Measurements from ENCODE around the gene EPS8L2. TPM values are rescaled to one million over a fixed set of nuclear protein-coding genes. Genes with fewer than 3 reads are reported as not detected.
A peak's percentile ranks its signal among the peaks of the same experiment; 100 is the strongest.

EPS8L2 gene
- total and polyA plus RNA-seq, 2 of the 13 experiments (the other 11 are each of a cell fraction or from before 2014, with no cell fraction given) = 89.3 to 416 TPM

DNA sequence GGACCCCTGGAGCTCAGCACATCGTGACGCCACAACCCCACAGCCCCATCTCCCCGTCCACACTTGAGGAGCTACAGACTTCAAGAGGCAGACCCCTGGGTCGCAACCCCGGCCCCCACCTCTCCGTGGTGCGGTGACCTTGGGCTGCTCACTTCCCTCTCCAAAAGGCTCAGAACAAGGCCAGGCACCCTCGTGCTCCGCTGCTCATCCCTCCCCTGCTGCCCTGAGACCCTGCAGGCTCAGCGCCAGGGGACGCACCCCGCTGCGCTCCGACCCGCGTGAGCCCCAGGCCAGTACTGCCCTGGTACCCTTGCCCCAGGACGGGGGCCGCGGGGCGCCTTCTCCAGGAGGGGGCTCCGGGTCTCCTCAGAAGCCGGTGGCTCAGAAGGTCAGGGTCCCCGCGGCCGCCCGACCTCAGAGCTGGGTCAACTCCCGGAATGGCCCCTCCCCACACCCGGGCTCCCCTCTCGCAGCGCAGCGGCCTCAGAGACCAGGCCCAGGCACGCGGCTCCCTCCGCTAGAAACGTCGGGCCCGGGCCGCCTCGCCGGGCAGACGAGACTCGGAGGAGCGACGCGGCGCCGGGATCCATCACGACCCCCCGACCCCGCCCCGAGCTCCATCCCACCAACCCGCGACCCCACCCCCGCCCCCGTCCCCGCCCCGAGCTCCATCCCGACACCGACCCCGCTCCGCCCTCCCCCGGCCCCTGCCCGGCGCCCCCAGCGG lies 70.7 kb downstream of the EPS8L2 start (continued):
- TF ChIP-seq DMTF1 (CRISPR knock-in tag; IDR thresholded peaks at IDR 0.05) (no peak), MIXL1 (CRISPR knock-in tag; IDR thresholded peaks at IDR 0.05) (no peak), ZNF441 (CRISPR knock-in tag; IDR thresholded peaks at IDR 0.05; ENCODE audit: borderline replicate concordance) (no peak), FOXK1 (CRISPR knock-in tag; IDR thresholded peaks at IDR 0.05; ENCODE audit: borderline replicate concordance, low read depth) (no peak), FOXK2 (IDR thresholded peaks at IDR 0.05) (no peak), BATF2 (CRISPR knock-in tag; IDR thresholded peaks at IDR 0.05) (no peak), ZNF7 (CRISPR knock-in tag; IDR thresholded peaks at IDR 0.05) (no peak), NR3C1 (CRISPR knock-in tag; IDR thresholded peaks at IDR 0.05) (no peak), ZNF740 (CRISPR knock-in tag; IDR thresholded peaks at IDR 0.05) (0 out of 2 replicates have a peak, but pooled peaks have one; percentile 46), ETV6 (CRISPR knock-in tag; conservative IDR thresholded peaks at IDR 0.05) (no peak), RBM22 (optimal IDR thresholded peaks at IDR 0.05; ENCODE audit: low read length) (peak; percentile 55), RNF2 (conservative IDR thresholded peaks at IDR 0.05; ENCODE audit: low read depth) (0 out of 2 replicates have a peak, but pooled peaks have one; percentile 32), PAWR (CRISPR knock-in tag; IDR thresholded peaks at IDR 0.05; ENCODE audit: borderline replicate concordance) (no peak), ZNF577 (CRISPR knock-in tag; IDR thresholded peaks at IDR 0.05; ENCODE audit: borderline replicate concordance, low read depth) (no peak), MED1 (CRISPR knock-in tag; IDR thresholded peaks at IDR 0.05) (no peak), ATF5 (CRISPR knock-in tag; IDR thresholded peaks at IDR 0.05; ENCODE audit: low read depth) (0 out of 2 replicates have a peak, but pooled peaks have one; percentile 42), E2F1 (CRISPR knock-in tag; IDR thresholded peaks at IDR 0.05) (no peak), FOXJ3 (CRISPR knock-in tag; IDR thresholded peaks at IDR 0.05; ENCODE audit: borderline replicate concordance) (no peak), RFXAP (CRISPR knock-in tag; IDR thresholded peaks at IDR 0.05; ENCODE audit: borderline replicate concordance) (no peak), SNAI1 (CRISPR knock-in tag; IDR thresholded peaks at IDR 0.05; ENCODE audit: borderline replicate concordance) (no peak)
- TF ChIP-seq, protein P1, sequence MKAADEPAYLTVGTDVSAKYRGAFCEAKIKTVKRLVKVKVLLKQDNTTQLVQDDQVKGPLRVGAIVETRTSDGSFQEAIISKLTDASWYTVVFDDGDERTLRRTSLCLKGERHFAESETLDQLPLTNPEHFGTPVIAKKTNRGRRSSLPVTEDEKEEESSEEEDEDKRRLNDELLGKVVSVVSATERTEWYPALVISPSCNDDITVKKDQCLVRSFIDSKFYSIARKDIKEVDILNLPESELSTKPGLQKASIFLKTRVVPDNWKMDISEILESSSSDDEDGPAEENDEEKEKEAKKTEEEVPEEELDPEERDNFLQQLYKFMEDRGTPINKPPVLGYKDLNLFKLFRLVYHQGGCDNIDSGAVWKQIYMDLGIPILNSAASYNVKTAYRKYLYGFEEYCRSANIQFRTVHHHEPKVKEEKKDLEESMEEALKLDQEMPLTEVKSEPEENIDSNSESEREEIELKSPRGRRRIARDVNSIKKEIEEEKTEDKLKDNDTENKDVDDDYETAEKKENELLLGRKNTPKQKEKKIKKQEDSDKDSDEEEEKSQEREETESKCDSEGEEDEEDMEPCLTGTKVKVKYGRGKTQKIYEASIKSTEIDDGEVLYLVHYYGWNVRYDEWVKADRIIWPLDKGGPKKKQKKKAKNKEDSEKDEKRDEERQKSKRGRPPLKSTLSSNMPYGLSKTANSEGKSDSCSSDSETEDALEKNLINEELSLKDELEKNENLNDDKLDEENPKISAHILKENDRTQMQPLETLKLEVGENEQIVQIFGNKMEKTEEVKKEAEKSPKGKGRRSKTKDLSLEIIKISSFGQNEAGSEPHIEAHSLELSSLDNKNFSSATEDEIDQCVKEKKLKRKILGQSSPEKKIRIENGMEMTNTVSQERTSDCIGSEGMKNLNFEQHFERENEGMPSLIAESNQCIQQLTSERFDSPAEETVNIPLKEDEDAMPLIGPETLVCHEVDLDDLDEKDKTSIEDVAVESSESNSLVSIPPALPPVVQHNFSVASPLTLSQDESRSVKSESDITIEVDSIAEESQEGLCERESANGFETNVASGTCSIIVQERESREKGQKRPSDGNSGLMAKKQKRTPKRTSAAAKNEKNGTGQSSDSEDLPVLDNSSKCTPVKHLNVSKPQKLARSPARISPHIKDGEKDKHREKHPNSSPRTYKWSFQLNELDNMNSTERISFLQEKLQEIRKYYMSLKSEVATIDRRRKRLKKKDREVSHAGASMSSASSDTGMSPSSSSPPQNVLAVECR (CRISPR knock-in tag; IDR thresholded peaks at IDR 0.05; ENCODE audit: borderline replicate concordance) = peak; percentile 44; the same call in 1 of the 2 replicates

Measured in HepG2 (cell line).